ENCODE measurements around the gene ZNF581.

DNA sequence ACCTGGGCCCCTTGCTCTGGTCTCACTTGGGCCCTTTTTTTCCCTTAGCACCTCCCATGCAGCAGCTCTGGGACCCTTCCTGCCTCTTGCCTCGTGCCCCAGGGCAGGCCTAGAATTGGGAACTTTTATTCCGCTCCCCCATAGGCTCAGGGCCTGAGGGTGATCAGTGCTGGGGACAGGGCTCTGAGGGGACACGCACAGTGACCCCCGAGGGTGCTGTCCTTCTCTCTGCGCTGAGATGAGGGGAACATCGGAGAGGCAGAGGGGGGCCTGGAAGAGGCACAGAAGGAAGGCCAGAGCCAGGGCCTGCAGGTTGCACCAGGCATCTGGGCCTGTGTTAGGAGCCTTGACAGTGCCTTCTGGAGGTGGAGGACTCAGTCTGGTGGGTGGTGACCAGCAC, 42.3 kb downstream of the ZNF581 start:
- TF ChIP-seq, protein P1, sequence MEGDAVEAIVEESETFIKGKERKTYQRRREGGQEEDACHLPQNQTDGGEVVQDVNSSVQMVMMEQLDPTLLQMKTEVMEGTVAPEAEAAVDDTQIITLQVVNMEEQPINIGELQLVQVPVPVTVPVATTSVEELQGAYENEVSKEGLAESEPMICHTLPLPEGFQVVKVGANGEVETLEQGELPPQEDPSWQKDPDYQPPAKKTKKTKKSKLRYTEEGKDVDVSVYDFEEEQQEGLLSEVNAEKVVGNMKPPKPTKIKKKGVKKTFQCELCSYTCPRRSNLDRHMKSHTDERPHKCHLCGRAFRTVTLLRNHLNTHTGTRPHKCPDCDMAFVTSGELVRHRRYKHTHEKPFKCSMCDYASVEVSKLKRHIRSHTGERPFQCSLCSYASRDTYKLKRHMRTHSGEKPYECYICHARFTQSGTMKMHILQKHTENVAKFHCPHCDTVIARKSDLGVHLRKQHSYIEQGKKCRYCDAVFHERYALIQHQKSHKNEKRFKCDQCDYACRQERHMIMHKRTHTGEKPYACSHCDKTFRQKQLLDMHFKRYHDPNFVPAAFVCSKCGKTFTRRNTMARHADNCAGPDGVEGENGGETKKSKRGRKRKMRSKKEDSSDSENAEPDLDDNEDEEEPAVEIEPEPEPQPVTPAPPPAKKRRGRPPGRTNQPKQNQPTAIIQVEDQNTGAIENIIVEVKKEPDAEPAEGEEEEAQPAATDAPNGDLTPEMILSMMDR (IDR thresholded peaks at IDR 0.05), result no peak
- TF ChIP-seq POLR2A (IDR thresholded peaks at IDR 0.05), result no peak
